Smooth muscle cell (in vitro differentiated cells): Measurements from ENCODE around the gene USP21. TPM values are rescaled to one million over a fixed set of nuclear protein-coding genes. Genes with fewer than 3 reads are reported as not detected.

Source experiments
- DNase-seq: peaks from one replicate; lab custom pipeline; 2025; ENCODE audit not compliant: unreplicated experiment; lab: John Stamatoyannopoulos, UW
- H2AFZ ChIP-seq: fragments of 200-600 bp; sonication (generic); 2 replicates; pipeline ENCODE4 v1.6.0; 2016; ENCODE audit warnings: antibody characterized with exemption, low read depth, mild to moderate bottlenecking
- H3F3A ChIP-seq: fragments of 200-600 bp; sonication (generic); 2 replicates; pipeline ENCODE4 v1.6.0; 2017; ENCODE audit warnings: antibody characterized with exemption, low read depth
- H3K27ac ChIP-seq: fragments of 200-600 bp; sonication (generic); 2 replicates; pipeline ENCODE4 v1.5.1; 2016; ENCODE audit warnings: low read depth, mild to moderate bottlenecking
- H3K27me3 ChIP-seq: fragments of 200-600 bp; sonication (generic); 2 replicates; pipeline ENCODE4 v1.6.1; 2016; ENCODE audit warnings: low read depth, mild to moderate bottlenecking
- H3K36me3 ChIP-seq: fragments of 200-600 bp; sonication (generic); 2 replicates; pipeline ENCODE4 v1.5.1; 2016; ENCODE audit warnings: low read depth
- H3K4me1 ChIP-seq: fragments of 200-600 bp; sonication (generic); 2 replicates; pipeline ENCODE4 v1.5.1; 2016; ENCODE audit warnings: low read depth
- H3K4me2 ChIP-seq: fragments of 200-600 bp; sonication (generic); 2 replicates; pipeline ENCODE4 v1.6.0; 2016; ENCODE audit warnings: mild to moderate bottlenecking
- H3K4me3 ChIP-seq: fragments of 200-600 bp; sonication (generic); 2 replicates; pipeline ENCODE4 v1.5.1; 2016; ENCODE audit warnings: mild to moderate bottlenecking
- H3K79me2 ChIP-seq: fragments of 200-600 bp; sonication (generic); 2 replicates; pipeline ENCODE4 v1.6.0; 2016; ENCODE audit warnings: low read depth, mild to moderate bottlenecking
- H3K9ac ChIP-seq: fragments of 200-600 bp; sonication (generic); 2 replicates; pipeline ENCODE4 v1.6.0; 2016; ENCODE audit warnings: low read depth
- H3K9me3 ChIP-seq: fragments of 200-600 bp; sonication (generic); replicated peaks from 2 replicates; pipeline ENCODE4 v1.5.1; 2016; ENCODE audit warnings: low read depth
- H4K20me1 ChIP-seq: fragments of 200-600 bp; sonication (generic); 2 replicates; pipeline ENCODE4 v1.6.0; 2016; ENCODE audit warnings: low read depth
- CTCF ChIP-seq: fragments of 200-600 bp; sonication (generic); IDR thresholded peaks from 2 replicates; pipeline ENCODE4 v1.5.1; 2017; ENCODE audit warnings: borderline replicate concordance, mild to moderate bottlenecking, antibody characterized with exemption; ENCODE audit not compliant: insufficient read depth, poor library complexity, severe bottlenecking
- WGBS: methylation state at CpG from one replicate; pipeline ENCODE4 v1.1.7; 2016; ENCODE audit warnings: low lambda C conversion rate; 5-methylcytosine and 5-hydroxymethylcytosine counted together
- polyA plus RNA-seq: library from polyadenylated mRNA; unstranded; fragments of >200 nt; fragmentation: Nextera tagmentation; extraction: Ambion mirVana; gene quantifications from 2 replicates; pipeline ENCODE4 v1.2.1, GENCODE V29; 2016
- total RNA-seq: library from RNA; depleted of rRNA; stranded (reverse); fragments of >200 nt; gene quantifications from 2 replicates; pipeline ENCODE4 v1.2.3, GENCODE V29; 2014

The USP21 gene
- total and polyA plus RNA-seq, 2 experiments from 2014 or later, result 10.7 to 25.4 TPM

- Histone ChIP-seq H3K9me3 (no peaks in the 10 kb centered on the region), H4K20me1 (no peaks in the 10 kb centered on the region), H3F3A (no peaks in the 10 kb centered on the region), H3K27me3 (no peaks in the 10 kb centered on the region), H3K4me1 (peaks cover 7% of the 10 kb centered on the region), H3K4me2 (peak overlapping the region; percentile 99), H3K4me3 (peak overlapping the region; percentile 90), H3K36me3 (no peaks in the 10 kb centered on the region), H3K79me2 (peaks cover 10% of the 10 kb centered on the region), H3K9ac (no peak overlapping the region), H3K27ac (no peak overlapping the region), H2AFZ (no peak overlapping the region)
- TF ChIP-seq CTCF, result no peak
- no peak for DNase-seq
- 95% methylated on average over 10 of the region's 10 CpGs for WGBS
These were observed 16.6 kb downstream of the USP21 start for GRCh38 chr1:161175771-161176453.

- TF ChIP-seq CTCF, result no peak
- Histone ChIP-seq H3K27me3 (no peaks in the 10 kb centered on the region), H3K27ac (peak overlapping the region; percentile 63), H3K36me3 (no peaks in the 10 kb centered on the region), H3K4me1 (peaks cover 7% of the 10 kb centered on the region), H2AFZ (peak overlapping the region; percentile 99), H3K4me2 (peak overlapping the region; percentile 99), H3K9me3 (no peaks in the 10 kb centered on the region), H3K79me2 (peaks cover 10% of the 10 kb centered on the region), H3K9ac (peak overlapping the region; percentile 98), H3F3A (no peaks in the 10 kb centered on the region), H3K4me3 (peak overlapping the region; percentile 90), H4K20me1 (no peaks in the 10 kb centered on the region)
- DNase-seq, result no peak
- WGBS, result 27% methylated on average over 16 of the region's 17 CpGs
These were observed 17.3 kb downstream of the USP21 start for GRCh38 chr1:161176468-161177111.

- no peaks in the 10 kb centered on the region for H3K9me3 ChIP-seq
- H3K27ac ChIP-seq, result peak within 1 kb of the TSS; percentile 63
- H3K79me2 ChIP-seq, result peaks cover 10% of the 10 kb centered on the region
- H3K27me3 ChIP-seq, result no peaks in the 10 kb centered on the region
- peak within 1 kb of the TSS; percentile 99 for H2AFZ ChIP-seq
- peak within 1 kb of the TSS; percentile 98 for H3K9ac ChIP-seq
- no peaks in the 10 kb centered on the region for H4K20me1 ChIP-seq
- H3F3A ChIP-seq, result no peaks in the 10 kb centered on the region
- no peaks in the 10 kb centered on the region for H3K36me3 ChIP-seq
- peaks cover 7% of the 10 kb centered on the region for H3K4me1 ChIP-seq
- peak within 1 kb of the TSS; percentile 99 for H3K4me2 ChIP-seq
- 2% methylated on average over 39 of the region's 50 CpGs for WGBS
- peak; percentile 83 for DNase-seq
- peak; percentile 13 for TF ChIP-seq CTCF
- peak within 1 kb of the TSS; percentile 90 for H3K4me3 ChIP-seq
These were observed 18.0 kb downstream of the USP21 start, which contains the start of gene B4GALT3 for GRCh38 chr1:161177112-161177935. TSS of gene B4GALT3 (minus strand) at chr1:161177507. CDS start at chr1:161176060, 1,447 bp downstream.
